HS-27A (cell line): Measurements from ENCODE around the gene ASCC3.

Source experiments
- DNase-seq: peaks from one replicate; pipeline ENCODE4 v3.0.0-alpha.2; 2012; ENCODE audit warnings: low read depth, missing footprints

The ASCC3 gene

DNA sequence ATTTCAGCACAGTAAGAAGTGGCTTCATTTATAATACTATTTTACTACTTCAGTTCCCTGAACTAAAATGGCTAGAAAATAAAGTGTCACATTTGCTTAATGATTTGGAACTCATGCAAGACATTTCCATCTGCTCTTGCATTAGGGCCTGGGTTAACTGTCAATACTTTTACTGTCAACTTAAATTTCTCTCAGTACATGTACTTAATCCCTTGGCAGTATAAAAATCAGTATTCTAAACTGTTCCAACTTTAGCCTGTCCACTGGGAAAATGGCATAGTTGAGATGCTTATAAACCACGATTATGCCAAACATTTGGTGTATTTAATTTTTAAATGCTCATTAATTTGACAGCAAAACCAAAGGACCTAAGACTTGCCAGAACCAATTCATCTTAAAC, 154.5 kb downstream of the ASCC3 start:
- DNase-seq = no peak

DNA sequence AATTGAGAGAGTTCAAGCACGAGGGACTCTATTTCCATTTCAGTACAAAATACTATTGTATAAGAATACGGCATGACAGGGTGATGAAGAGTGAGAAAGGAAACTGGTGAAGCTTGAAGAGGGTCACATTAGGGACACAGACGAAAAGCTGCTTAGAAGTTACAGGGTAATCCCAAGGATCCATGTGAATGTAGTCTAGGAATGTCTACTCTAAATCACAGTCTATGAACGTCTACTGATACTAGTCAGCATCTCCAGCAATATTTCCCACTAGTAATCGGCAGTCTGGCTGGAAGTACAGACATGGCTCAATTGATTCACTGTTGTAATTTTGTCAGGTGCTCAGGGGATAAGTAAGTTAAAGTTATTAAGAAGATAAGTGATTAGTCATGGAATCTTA, 156.4 kb downstream of the ASCC3 start:
- DNase-seq = no peak

DNA sequence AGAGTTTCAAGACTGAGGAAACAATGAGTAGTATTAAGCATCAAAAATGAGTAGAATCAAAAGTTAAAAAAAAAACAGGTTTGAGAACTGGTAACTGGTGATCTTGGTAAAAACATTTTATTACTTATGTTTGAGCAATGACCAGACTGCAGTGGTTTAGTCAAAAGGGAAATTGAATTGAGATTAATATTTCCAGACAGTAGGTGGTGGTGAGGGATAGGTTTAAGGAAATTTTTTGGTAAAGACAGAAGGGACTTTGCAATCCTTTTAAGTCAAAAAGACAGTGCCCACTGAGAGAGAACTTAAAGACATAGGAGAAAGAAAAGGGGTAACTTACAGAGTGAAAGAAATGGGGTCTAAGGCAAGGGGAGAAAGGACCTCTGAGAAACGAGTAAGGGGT, 156.9 kb downstream of the ASCC3 start:
- no peak for DNase-seq

DNA sequence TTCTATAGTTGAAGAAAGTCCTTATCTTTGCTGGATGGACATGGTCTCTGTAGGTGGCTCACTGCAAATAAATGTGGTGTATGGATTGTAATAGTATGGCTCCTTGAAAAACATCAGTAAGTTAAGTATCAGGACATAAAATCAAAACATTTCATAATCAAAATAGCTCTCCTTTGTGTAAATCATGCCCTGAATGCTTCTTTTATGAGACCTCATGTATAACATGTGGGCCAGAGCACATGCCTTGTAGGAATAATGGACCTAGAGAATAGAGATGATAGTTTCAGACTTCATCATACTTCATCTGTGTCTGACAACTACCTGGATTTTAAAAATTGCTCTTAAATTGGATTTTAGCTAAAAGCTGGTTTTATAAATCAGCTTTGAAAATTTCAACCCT, 159.9 kb downstream of the ASCC3 start:
- no peak for DNase-seq

DNA sequence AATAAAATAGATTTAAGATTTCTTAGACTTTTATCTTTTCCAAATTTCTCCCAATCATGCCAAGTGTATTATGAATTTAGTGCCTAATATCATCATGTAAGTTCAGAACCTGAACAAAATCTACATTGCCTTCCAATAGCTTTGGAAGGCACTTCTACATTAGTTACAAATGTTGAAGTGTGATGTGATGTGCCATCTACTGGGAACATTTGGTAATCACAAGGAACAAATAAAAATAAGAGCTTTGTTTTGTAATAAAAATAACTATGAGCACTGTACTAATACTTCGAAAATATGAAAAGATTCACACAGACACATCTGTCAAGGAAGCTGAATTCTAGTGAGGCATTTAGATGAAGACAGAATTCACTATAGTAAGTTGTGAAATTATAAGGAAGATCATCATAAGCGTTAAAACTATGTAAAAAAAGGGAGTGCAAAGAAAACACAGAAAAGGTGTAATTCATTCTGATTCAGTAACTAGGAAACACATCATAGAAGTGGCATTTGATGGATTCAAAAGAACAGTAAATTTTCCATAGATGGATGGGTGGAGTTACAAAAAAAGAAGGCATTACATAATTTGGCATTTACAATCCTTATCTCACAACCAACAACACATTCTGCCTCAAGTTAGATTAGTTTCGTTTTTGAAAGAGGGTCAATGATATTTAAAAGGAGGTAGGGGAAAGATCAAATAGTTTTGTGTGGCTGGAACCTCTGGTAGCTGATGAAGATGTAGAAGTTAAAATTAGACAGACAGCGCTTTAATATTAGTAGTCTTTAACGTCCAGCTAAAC, 161.0 kb downstream of the ASCC3 start:
- no peak for DNase-seq

DNA sequence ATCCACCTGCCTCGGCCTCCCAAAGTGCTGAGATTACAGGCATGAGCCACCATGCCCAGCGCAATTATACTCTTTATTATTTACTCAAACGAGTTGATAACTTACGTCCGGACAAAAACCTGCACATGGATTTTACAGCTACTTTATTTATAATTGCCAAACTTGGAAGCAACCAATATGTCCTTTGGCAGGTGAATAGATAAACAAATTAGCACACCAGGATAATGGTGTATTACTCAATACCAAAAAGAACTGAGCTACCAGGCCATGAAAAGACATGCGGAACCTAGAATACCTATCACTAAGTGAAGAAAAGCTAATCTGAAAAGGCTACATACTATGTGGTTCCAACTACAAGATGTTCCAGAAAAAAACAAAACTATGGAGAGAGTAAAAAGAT, 168.1 kb downstream of the ASCC3 start:
- no peak for DNase-seq

DNA sequence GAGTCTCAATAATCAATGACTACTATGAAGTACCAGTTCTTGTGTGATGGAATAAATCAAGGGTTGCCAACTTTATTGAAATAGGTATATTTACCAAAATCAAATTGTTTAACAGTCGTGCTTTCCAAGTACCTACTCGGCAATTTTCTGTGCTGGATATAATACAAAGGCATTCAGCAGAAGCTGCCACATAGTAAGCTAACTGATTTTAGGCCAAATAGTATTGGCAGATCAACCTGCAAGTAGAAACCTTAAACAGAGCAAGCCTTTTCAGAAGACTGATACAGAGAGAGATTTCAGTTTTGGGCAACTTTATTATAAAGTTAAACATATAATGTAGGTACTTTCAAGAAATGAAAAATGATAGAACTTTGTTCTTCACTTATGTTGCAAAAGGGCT, 174.6 kb downstream of the ASCC3 start:
- no peak for DNase-seq

DNA sequence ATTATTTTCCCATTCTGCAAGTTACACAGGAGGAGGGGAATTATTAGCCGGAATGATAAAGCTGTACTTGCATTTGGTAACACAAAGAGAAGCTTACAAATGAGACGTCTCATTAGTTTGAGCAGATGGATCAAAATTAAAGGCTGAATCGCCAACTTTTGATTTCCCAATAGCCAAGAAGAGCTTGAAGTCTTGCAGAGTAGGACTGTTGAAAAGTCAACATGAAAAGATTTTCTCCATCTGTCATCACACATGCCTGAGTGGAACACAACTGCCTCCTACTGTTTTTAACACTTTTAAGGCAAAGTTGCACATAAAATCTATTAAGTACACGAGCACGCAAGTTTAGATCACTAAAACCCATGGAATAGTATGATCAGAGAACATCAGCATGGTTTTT, 176.2 kb downstream of the ASCC3 start:
- no peak for DNase-seq

DNA sequence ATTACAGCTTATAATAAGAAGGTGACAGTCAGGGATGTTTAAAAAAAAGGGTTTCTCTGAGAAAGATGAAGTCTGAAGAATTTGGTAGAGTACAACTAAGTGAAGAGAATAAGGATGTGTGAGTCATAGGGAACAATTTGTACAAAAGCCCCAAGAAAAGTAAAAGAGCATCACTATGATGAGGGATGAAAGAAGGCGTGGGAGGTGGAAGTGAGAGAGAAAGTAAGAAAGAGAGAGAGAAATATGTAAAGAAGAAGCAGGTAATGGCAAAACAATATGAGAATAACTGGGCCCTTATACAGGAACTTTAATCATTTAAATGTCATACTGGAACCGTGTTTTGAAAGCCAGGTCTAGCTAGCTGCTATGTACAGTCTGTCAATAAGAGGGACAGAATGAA, 179.4 kb downstream of the ASCC3 start:
- no peak for DNase-seq

DNA sequence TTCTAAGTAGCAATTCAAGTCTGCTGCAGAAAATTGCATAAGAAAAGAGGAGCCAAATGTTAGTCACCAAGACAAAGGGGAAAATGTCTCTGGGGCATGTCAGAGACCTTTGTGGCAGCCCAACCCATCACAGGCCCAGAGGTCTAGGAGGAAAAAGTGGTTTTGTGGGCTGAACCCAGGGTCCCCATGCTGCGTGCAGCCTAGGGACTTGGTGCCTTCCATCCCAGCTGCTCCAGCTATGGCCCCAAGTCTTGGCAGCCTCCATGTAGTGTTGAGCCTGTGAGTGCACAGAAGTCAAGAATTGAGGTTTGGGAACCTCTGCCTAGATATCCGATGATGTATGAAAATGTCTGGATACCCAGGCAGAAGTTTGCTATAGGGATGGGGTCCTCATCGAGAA, 181.1 kb downstream of the ASCC3 start:
- DNase-seq = no peak

DNA sequence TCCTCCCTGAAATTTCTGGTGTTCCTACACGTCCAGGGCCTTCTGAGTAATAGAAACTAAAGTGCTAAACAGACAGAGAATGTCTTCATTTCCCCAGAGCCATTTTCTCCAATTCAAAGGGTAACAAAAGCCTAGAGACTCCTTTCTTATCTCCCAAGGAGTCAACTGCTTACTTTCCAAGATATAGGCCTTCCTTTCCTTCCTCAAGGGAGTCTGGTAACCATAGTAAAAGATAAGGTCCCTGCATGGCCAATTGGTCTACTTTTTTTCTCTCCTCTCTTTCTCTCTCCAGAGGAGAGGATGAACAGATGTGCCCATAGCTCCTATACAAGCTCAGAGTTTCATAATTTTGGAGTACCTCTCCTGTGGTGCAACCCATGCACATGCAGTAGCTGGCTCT, 185.7 kb downstream of the ASCC3 start:
- no peak for DNase-seq

DNA sequence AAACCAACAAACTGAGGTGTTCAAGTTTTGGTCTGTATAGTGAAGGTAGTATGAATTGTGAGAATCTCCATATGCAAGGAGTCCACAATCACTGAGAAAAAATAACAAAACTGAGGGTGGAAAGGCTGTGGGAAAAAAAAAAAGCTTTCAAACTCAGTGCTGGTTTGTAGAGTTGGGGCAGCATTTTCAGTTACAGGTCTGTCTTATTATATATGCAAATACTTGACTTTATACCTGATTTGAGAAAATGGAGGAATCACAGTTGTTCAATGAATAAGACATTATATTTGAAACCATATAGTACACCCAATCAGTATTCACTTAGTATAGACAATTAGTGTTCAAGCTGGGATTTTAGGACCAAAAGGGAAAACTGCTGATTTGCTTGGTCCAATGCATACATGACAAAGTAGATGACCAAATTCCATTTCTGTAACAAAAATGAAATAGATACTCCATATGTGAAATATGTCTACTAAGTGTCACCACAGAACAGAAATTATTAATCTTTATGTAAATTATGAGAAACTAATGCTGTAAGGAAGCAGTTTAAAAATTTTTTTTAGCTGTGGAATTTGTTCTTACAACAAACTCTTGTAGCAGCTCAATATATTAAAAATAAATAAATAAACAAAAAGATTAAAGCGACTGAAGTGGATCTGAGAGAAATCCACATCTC, 187.7 kb downstream of the ASCC3 start:
- DNase-seq = no peak

DNA sequence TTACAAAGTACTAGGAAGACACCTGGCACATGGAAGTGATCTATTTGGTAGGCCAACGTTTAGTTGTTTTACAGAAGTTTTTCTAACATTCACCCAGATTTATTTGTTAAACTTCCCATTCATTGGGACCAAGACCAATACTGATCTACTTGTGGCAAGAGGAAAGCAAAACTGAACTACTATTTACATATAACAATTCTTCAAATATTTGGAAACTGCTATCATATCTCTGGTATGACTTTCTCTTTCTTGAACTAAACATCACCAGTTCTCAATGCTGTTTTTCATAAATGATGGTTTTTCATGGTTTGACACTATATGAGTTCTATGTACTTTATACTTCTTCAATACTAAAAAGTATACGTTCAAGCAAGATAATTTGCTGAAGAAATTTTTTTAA, 189.2 kb downstream of the ASCC3 start:
- no peak for DNase-seq

DNA sequence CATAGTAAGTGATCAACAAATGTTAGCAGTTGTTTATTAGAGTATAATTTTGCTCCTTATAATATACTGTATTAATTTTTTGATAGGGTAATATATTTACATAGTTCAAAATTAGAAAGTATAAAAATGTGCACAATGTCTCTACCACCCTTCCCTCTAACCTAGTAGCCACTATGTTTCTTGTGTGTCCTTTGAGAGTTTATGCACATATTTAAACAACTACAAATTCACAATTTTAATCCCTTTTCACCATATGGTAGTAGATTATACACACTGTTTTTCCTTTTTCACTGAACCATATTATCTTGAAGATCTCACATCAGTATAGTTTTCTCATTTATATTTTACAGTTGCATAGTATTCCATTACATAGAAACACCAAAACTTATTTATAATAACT, 194.9 kb downstream of the ASCC3 start:
- no peak for DNase-seq

DNA sequence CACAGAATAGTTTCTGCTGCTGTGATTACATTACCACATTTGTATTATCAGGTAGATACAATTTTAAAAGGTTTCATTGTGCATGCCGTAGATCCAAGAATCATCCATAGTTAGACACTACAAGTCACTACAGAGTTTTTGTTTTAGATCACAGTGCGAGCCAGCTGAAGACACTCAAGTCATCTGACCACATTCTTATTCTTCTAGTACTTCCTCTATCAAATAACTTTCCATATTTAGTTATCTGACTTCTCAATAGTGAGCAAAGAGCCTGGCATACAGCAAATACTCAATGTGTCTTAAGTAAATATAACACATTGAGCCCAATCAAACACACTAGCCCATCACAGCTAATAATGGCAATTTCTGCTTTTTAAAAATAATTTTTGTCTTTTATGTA, 195.4 kb downstream of the ASCC3 start:
- no peak for DNase-seq

DNA sequence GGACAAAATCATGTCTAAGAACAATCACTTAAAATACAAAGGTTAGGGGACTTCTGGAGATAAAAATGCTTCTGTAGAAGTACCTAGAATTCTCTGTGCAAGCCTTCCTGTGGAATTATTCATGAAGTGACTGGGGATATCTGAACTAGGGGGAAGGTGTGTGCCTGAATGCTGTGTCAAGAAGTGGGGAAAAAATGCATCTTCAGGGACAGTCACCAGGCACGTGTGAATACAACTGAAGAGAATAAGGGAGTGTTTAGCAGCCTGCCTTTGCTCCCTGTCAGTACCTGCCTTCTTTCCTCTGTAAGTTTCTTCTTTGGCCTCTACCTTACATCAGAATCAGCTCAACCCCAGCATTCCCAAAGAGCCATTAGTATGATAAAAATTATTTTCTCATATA, 201.0 kb downstream of the ASCC3 start:
- DNase-seq = no peak

DNA sequence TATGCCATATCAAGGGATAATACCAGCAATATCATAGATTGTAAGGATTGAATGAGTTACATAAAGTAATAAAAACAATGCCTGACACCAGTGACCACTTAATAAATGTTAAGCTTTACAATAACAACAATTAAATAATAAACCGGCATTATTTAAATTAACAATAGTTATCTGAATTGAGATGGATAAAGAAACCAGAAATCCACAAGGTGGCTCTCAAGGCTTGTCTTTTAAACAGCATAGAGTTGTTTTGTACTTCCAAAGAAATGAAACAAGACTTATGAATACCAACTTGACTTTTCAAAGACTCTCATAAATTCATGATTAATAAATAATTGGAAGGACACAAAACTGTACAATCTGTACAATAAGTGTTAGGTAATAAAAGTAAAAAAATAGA, 203.1 kb downstream of the ASCC3 start:
- no peak for DNase-seq

DNA sequence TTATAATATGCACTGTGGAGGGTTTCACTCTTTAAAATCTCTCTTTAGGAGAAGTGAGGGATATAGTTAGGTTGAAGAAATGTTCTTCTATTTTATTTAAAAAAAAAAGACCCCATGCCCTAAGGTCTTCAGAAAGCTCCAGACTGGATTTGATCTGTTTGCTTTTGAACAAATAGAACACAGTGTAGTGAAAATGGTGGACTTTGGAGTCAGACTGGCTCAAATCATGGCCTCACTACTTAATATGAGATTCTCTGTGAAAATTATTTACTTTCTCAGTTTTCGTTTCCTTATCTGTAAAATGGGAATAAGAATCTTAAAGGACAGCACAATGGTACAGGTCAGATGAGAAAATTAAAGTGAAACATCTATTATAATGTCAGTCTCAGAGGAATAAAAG, 203.9 kb downstream of the ASCC3 start:
- DNase-seq = no peak

DNA sequence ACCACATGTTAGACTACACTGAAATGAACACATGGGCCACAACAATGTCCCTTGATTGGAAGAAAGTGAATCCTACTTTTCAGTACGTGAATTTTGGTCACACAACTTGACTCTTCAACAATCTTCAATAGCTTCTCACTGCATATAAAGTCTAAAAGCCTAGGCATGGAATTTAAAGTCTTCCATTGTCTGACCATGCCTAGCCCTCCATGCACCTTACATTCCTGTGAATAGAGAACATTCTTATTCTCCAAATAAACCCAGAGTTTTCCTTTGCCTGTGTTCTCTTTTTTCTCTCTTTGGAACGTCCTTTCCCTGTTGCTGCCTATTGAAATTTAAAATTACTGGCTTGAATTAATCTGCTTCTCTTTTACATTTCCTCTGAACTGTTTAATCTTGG, 207.5 kb downstream of the ASCC3 start:
- no peak for DNase-seq

DNA sequence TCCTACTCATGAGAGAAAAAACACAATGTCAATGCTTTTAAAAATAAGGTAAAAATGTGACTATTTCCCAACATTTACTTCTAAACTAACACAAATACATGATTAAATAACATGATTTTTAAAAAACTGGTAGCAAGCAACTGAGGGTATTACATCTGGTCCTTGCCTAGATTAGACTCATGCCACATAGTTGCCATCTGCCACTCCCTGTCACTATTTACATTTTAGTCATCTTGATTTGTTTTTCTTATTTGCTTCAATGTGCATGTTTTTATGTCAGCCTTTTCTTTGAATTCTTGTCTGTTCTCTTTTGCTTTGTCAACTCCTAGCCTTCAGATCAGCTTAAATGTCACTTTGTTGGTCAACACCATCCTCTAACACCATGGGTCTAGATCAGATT, 209.4 kb downstream of the ASCC3 start:
- DNase-seq = no peak

DNA sequence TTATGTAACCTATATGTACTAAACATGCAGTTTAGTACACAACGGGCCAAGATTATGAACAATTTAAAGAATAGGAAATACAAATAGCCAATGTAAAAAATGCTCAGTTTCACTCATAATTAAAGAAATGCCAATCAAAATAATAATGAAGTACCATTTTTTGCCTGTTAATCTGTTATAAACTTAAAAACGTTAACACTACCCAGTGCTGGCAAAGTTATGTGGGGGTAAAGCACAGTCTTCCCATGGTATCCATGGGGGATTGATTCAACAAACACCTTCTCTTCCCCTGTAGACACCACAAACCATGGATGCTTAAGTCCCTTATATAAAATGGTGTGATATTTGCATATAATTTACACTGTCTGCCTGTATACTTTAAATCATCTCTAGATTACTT, 211.1 kb downstream of the ASCC3 start:
- no peak for DNase-seq

DNA sequence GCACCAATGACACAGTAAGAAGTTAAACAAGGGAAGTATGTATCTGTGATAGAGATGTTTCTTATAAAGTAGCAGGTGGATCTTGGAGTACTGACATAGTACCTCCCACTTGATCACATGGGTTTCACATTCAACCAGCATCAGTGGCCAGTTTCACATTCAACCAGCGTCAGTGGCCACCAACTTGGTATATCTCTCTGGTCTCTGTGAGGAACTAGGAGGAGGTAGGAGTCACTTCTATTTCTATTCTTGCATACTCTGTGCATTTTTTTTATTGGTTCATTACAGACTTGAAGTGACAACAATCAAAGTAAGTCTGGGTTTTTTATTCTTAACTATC, 216.1 kb downstream of the ASCC3 start:
- DNase-seq = no peak

DNA sequence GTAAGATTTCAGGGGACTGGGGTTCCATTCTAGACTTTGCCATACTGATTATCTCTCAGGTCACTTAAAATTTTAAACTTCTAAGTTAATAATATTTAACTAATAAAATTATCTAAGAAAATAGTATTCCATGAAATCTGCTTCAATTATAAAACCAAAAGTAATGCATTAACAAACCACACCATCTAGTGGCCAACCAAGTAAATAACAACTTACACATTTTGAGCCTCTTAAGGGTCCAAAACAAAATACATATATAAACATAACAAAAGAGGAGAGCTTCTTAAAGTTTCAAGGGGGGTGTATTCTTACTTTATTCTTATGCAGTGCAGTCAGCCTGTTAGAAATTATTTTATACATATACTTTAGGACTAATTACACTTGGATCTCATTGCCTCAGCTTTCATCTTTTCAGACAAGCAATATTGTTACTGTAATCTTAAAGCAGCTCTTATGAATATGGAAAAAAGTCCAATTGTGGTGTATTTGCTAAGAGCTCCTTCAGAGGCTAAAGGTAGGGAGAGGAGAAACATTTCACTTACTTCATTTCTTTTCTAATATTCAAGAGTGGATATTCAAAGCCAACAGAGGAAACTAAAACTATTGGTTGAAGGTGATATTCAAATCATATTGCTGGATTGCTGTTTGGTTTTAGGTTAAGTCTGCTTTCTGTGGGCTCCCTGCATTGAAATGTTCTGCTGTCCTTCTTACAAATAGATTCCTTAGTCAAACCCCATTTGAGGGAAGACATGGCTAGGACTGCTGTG, 216.7 kb downstream of the ASCC3 start:
- no peak for DNase-seq
